ENCODE measurements around the gene DPY19L2.

- TF ChIP-seq EZH2 (IDR thresholded peaks at IDR 0.05) (no peak), POLR2AphosphoS5 (IDR thresholded peaks at IDR 0.05; ENCODE audit: borderline replicate concordance, low read depth, low read length) (no peak), FOXP2 (optimal IDR thresholded peaks at IDR 0.05; ENCODE audit: control extremely low read depth, extremely low read length, insufficient read depth) (no peak)
Observed at GRCh38 chr12:63525831-63526230, 142.5 kb downstream of the DPY19L2 start.

Data from SK-N-MC (cell line).